Sigmoid colon (tissue), 4 donors: ENCODE data around the gene NKIRAS1.

ENCODE experiments used
- EP300 ChIP-seq, 4 donors: sonication (generic); formaldehyde crosslinking; IDR thresholded peaks; one replicate each; pipeline ENCODE4 v1.6.1; 2017; ENCODE audit warnings: antibody characterized with exemption in 4 of 4
- POLR2A ChIP-seq, 2 donors: fragments of 450-650 bp; IDR thresholded peaks; one replicate each; pipeline ENCODE4 v1.6.1; 2016; ENCODE audit warnings: antibody characterized with exemption in 2 of 2, mild to moderate bottlenecking in 2 of 2, moderate library complexity in 2 of 2
- POLR2AphosphoS5 ChIP-seq, 4 donors: sonication (generic); formaldehyde crosslinking; IDR thresholded peaks; one replicate each; pipeline ENCODE4 v1.6.1; 2017; ENCODE audit warnings: antibody characterized with exemption in 4 of 4
- TF ChIP-seq, protein P1 (sequence below), 4 experiments: fragments of 450-650 bp in 3 of 4; fragments of 200-600 bp in 1 of 4; IDR thresholded peaks; one replicate each; pipeline ENCODE4 v1.5.1; 2016 to 2019; ENCODE audit warnings: antibody characterized with exemption in 4 of 4, mild to moderate bottlenecking in 3 of 4, moderate library complexity in 2 of 4

DNA sequence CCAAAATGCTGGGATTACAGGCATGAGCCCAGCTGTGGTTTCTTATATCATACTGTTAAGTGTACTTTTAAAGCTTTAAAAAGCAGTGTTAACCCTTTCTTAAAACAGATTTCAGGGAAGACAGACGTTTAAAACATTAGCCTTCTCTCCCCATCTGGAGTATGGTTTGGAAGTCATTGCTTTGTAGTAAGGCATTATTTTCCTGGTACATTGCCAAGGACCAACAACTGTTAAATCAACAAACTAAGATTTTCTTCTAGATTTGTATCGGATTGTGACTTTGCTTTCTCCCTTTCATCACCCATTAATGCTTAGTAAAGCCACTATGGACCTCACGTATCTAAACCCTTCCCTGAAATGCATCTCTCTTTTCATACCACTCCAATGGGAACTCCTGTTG lies 60.5 kb downstream of the NKIRAS1 start:
- TF ChIP-seq POLR2A (IDR thresholded peaks at IDR 0.05) (no peak), POLR2AphosphoS5 (IDR thresholded peaks at IDR 0.05) (no peak), EP300 (IDR thresholded peaks at IDR 0.05) (no peak)
- TF ChIP-seq, protein P1, sequence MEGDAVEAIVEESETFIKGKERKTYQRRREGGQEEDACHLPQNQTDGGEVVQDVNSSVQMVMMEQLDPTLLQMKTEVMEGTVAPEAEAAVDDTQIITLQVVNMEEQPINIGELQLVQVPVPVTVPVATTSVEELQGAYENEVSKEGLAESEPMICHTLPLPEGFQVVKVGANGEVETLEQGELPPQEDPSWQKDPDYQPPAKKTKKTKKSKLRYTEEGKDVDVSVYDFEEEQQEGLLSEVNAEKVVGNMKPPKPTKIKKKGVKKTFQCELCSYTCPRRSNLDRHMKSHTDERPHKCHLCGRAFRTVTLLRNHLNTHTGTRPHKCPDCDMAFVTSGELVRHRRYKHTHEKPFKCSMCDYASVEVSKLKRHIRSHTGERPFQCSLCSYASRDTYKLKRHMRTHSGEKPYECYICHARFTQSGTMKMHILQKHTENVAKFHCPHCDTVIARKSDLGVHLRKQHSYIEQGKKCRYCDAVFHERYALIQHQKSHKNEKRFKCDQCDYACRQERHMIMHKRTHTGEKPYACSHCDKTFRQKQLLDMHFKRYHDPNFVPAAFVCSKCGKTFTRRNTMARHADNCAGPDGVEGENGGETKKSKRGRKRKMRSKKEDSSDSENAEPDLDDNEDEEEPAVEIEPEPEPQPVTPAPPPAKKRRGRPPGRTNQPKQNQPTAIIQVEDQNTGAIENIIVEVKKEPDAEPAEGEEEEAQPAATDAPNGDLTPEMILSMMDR (IDR thresholded peaks at IDR 0.05), result no peak
